LNCAP (cell line): ENCODE results near the gene CRYZL1.

Source experiments
- TF ChIP-seq, protein P1 (sequence below): fragments of 450-650 bp; IDR thresholded peaks from 2 replicates; pipeline ENCODE4 v1.5.1; 2017; ENCODE audit warnings: mild to moderate bottlenecking

CRYZL1 gene

DNA sequence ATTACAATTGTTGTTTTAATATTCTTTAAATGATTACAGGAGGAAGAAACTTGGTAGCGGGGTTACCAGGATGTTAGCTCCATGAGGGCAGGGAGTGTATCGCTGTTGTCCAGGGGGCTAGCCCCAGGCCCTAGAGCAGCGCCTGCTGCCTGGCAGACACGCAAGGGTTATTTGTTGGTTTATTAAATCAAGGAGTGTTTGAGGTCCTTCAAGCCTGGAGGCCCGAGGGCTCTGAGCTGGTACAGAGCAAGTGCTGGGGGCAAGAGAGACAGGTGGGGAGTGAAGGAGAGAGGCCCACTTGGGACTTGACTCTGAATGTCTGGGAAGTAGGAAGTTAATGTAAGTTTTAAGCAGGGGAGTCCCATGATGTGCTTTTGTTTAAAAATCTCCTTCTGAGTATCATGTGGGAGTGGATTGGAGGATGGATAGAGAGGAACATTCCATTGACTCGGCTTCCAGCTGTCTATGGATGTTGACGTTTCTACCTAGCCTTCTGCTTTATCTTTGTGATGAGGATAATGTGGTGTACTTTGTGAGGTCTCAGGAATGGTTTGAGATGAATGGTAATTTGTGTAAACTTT, 9.5 kb upstream of the CRYZL1 start:
- TF ChIP-seq, protein P1, sequence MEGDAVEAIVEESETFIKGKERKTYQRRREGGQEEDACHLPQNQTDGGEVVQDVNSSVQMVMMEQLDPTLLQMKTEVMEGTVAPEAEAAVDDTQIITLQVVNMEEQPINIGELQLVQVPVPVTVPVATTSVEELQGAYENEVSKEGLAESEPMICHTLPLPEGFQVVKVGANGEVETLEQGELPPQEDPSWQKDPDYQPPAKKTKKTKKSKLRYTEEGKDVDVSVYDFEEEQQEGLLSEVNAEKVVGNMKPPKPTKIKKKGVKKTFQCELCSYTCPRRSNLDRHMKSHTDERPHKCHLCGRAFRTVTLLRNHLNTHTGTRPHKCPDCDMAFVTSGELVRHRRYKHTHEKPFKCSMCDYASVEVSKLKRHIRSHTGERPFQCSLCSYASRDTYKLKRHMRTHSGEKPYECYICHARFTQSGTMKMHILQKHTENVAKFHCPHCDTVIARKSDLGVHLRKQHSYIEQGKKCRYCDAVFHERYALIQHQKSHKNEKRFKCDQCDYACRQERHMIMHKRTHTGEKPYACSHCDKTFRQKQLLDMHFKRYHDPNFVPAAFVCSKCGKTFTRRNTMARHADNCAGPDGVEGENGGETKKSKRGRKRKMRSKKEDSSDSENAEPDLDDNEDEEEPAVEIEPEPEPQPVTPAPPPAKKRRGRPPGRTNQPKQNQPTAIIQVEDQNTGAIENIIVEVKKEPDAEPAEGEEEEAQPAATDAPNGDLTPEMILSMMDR, result no peak

DNA sequence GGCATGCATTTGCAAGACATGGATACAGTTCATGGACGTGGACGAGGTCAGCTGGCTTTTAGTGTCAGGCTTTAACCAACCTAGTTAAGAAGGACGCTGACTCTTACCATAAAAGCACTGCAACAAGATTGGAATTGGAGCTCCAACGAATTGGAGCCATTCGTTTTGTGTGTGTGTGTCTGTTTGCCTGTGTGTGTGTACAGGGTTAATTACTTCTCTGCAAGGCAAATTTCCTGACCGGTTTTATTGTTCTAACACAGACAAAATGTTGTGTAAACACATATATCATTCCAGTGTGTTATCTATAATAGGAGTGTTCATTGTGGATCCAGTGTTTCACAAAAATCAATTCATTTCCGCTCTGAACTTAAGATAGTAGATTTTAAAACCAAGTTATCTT, 8.7 kb upstream of the CRYZL1 start:
- TF ChIP-seq, protein P1, result no peak

DNA sequence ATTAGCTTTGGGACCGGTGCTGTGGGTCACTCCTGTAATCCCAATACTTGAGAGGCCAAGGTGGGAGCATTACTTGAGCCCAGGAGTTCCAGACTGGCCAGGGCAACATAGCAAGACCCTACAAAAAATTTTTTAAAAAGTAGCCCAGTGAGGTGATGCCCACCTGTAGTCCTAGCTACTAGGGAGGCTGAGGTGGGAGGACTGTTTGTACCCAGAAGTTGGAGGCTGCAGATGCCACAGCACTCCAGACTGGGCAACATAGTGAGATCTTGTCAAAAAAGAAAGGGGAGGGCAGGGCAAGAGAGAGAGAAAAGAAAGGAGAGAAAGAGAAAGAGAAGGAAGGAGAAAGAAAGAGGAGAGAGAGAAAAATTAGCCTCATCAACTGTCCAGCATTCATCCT, 7.0 kb upstream of the CRYZL1 start:
- TF ChIP-seq, protein P1, result no peak

DNA sequence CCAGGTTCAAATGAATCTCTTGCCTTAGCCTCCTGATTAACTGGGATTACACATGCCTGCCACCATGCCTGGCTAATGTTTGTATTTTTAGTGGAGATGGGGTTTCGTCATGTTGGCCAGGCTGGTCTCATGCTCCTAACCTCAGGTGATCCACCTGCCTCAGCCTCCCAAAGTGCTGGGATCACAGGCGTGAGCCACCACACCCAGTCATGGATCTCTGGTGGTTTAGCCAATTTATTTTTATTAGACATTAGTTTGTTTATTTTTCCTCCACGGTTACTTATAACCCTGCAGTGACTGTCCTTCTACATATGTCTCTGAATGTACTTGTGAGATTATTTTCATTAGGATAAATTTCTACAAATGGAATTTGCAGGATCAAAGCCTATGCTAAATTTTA, 6.0 kb upstream of the CRYZL1 start:
- TF ChIP-seq, protein P1, result no peak

DNA sequence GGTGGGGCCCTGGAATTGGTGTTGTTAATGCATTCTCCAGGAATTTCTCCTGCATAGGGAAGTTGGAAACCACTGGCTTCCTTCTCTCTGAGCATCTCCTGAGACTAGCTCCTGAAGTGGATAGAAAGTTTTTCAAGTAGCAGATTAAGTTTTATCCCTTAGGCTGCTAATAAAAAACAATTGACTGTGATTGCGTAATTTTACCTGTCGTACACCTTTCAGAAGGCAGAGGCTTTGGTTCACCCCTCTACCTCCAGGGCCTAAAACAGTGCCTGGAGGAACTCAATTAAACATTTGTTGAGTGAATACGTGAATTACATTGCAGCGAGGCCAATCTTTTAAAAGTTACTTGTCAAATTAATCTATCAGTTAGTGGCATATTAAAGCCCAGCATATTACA, 4.2 kb upstream of the CRYZL1 start:
- TF ChIP-seq, protein P1, result no peak

DNA sequence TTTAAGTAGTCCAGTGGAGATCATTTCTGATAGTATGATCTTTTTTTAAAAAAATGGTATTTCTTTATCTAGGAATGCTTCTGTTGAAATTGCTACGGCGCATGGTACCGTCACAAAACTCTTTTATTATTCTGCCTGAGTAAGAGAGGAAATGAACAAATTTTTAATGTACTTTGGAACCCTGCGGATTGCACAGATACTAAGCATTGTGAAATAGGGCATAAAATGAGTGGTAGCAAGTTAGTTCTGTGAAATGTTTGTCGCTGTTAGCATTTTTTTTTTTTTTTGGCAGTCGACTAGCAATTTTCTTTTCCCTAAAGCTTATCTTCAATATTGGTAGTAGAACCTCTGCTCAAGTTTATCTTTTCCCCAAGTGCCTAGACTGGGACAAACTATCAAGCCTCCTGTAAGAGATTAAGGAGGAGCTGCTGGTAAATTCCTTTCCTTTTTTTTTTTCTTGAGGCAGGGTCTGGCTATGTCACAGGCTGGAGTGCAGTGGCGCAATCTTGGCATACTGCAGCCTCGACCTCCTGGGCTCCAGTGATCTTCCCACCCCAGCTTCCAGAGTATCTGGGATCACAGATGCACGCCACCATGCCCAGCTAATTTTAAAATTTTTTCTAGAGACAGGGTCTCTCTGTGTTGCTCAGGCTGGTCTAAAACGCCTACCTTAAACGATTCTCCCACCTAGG, 3.0 kb upstream of the CRYZL1 start:
- TF ChIP-seq, protein P1, result no peak

DNA sequence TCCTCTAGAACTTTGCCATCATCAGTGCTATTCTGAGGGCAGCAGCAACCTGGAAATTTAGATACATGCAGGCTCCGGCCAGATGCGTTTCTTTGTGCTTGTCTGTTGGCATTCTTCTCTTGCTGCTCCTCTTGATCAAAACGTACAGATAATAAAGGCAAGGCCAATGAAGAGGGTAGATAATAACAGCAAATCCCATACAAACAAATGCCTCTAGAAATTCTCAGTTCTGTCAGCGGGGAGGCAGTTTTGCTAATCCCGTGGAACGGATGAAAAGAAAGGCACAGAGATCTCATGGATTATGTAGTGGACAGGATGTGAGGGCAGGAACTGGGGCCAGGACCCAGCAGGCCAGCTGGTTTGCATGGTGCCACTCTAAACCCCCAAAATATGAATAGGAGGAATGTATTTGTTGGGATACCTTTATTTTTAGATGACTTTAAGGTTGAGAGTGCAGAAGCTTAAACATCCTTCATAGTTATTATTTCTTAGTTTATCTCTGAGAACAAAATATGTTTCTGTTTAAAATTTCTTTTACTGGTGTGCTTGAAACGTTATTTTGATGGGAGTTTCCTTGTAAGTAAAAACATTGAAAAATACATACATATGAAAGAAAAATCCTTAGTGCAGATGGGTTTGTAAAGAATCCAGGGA, 2.2 kb upstream of the CRYZL1 start:
- TF ChIP-seq, protein P1, result no peak
